HEK293 (cell line): ENCODE measurements around the gene SH3GLB1.

Experiments used
- CTCF ChIA-PET: fragments of 350-600 bp; formaldehyde crosslinking; extraction: SDS; loops from one replicate; lab custom pipeline; 2021; ENCODE audit warnings: antibody characterized with exemption; lab: Yijun Ruan, JAX
- POLR2A ChIA-PET: fragments of 300-600 bp; formaldehyde crosslinking; extraction: SDS; loops from one replicate; lab custom pipeline; 2020; ENCODE audit warnings: antibody characterized with exemption, inconsistent platforms; lab: Yijun Ruan, JAX
- H3K27ac ChIP-seq: fragments of 200-500 bp; sonication (Bioruptor generic); 2 replicates; pipeline ENCODE4 v1.5.1; 2014; ENCODE audit warnings: low read depth, low read length, control low read depth, inconsistent platforms; ENCODE audit errors: extremely low read depth
- H3K36me3 ChIP-seq, 2 experiments: fragments of 200-500 bp in 1 of 2; sonication (Bioruptor generic) in 1 of 2; 1 replicate in 1 of 2; 2 replicates in 1 of 2; pipeline ENCODE4 v1.5.1; 2014 to 2017; ENCODE audit warnings: inconsistent platforms in 2 of 2, low read length in 2 of 2; ENCODE audit not compliant: control insufficient read depth in 2 of 2, insufficient read depth in 1 of 2
- H3K4me1 ChIP-seq: fragments of 200-500 bp; sonication (Bioruptor generic); 2 replicates; pipeline ENCODE4 v1.5.1; 2014; ENCODE audit warnings: mild to moderate bottlenecking, low read length, inconsistent platforms; ENCODE audit not compliant: control insufficient read depth, insufficient read depth
- H3K4me3 ChIP-seq: 2 replicates; pipeline ENCODE4 v1.5.1; 2011; ENCODE audit warnings: low read depth, mild to moderate bottlenecking, control low read depth, low read length, moderate library complexity
- H3K9me3 ChIP-seq: fragments of 200-500 bp; sonication (Bioruptor generic); 2 replicates; pipeline ENCODE4 v1.5.1; 2014; ENCODE audit warnings: low read depth, low read length, inconsistent platforms; ENCODE audit not compliant: control insufficient read depth, insufficient read depth
- CTCF ChIP-seq: fragments of 450-650 bp; formaldehyde crosslinking; IDR thresholded peaks from 2 replicates; pipeline ENCODE4 v1.5.1; 2016; ENCODE audit warnings: missing biosample characterization, missing genetic modification characterization
- EGR2 ChIP-seq: fragments of 450-650 bp; formaldehyde crosslinking; IDR thresholded peaks from 2 replicates; pipeline ENCODE4 v1.5.1; 2016; ENCODE audit warnings: low read depth, missing biosample characterization, missing genetic modification characterization
- GLIS2 ChIP-seq: fragments of 450-650 bp; formaldehyde crosslinking; IDR thresholded peaks from 2 replicates; pipeline ENCODE4 v1.5.1; 2016; ENCODE audit warnings: missing biosample characterization, missing genetic modification characterization
- IKZF3 ChIP-seq: fragments of 450-650 bp; IDR thresholded peaks from 2 replicates; pipeline ENCODE4 v1.5.0; 2018; ENCODE audit warnings: missing biosample characterization, mild to moderate bottlenecking, missing genetic modification characterization, moderate library complexity
- KLF17 ChIP-seq: fragments of 450-650 bp; formaldehyde crosslinking; IDR thresholded peaks from 2 replicates; pipeline ENCODE4 v1.5.1; 2016; ENCODE audit warnings: missing biosample characterization, missing genetic modification characterization
- MEIS1 ChIP-seq: sonication (generic); formaldehyde crosslinking; IDR thresholded peaks from 2 replicates; pipeline ENCODE4 v1.8.1; 2022; ENCODE audit warnings: missing genetic modification reagents, mild to moderate bottlenecking, borderline replicate concordance
- SALL2 ChIP-seq: fragments of 450-650 bp; formaldehyde crosslinking; IDR thresholded peaks from 2 replicates; pipeline ENCODE4 v1.5.0; 2017; ENCODE audit warnings: missing biosample characterization, mild to moderate bottlenecking, missing genetic modification characterization, borderline replicate concordance
- ZBTB17 ChIP-seq: fragments of 450-650 bp; formaldehyde crosslinking; IDR thresholded peaks from 2 replicates; pipeline ENCODE4 v1.5.1; 2016; ENCODE audit warnings: missing biosample characterization, missing genetic modification characterization
- ZNF114 ChIP-seq: fragments of 450-650 bp; formaldehyde crosslinking; IDR thresholded peaks from 2 replicates; pipeline ENCODE4 v1.5.0; 2017; ENCODE audit warnings: missing biosample characterization, missing genetic modification characterization
- ZNF175 ChIP-seq: fragments of 450-650 bp; formaldehyde crosslinking; IDR thresholded peaks from 2 replicates; pipeline ENCODE4 v1.5.1; 2016; ENCODE audit warnings: missing biosample characterization, missing genetic modification characterization
- ZNF350 ChIP-seq: fragments of 450-650 bp; formaldehyde crosslinking; IDR thresholded peaks from 2 replicates; pipeline ENCODE4 v1.5.0; 2017; ENCODE audit warnings: missing biosample characterization, mild to moderate bottlenecking, missing genetic modification characterization
- ZNF571 ChIP-seq: fragments of 450-650 bp; formaldehyde crosslinking; IDR thresholded peaks from 2 replicates; pipeline ENCODE4 v1.5.0; 2017; ENCODE audit warnings: missing biosample characterization, missing genetic modification characterization
- ZNF621 ChIP-seq: fragments of 450-650 bp; formaldehyde crosslinking; IDR thresholded peaks from 2 replicates; pipeline ENCODE4 v1.5.1; 2017; ENCODE audit warnings: missing biosample characterization, missing genetic modification characterization
- ZNF639 ChIP-seq: fragments of 450-650 bp; formaldehyde crosslinking; IDR thresholded peaks from 2 replicates; pipeline ENCODE4 v1.5.1; 2016; ENCODE audit warnings: missing biosample characterization, missing genetic modification characterization
- ZNF654 ChIP-seq: fragments of 450-650 bp; formaldehyde crosslinking; IDR thresholded peaks from 2 replicates; pipeline ENCODE4 v1.5.1; 2016; ENCODE audit warnings: low read depth, missing biosample characterization, missing genetic modification characterization
- TF ChIP-seq, protein P1 (sequence below): fragments of 450-650 bp; formaldehyde crosslinking; IDR thresholded peaks from 2 replicates; pipeline ENCODE4 v1.5.1; 2016; ENCODE audit warnings: missing biosample characterization, missing genetic modification characterization
- TF ChIP-seq, protein P2 (sequence below): fragments of 450-650 bp; formaldehyde crosslinking; IDR thresholded peaks from 2 replicates; pipeline ENCODE4 v1.5.0; 2017; ENCODE audit warnings: missing biosample characterization, missing genetic modification characterization, borderline replicate concordance

Gene SH3GLB1

DNA sequence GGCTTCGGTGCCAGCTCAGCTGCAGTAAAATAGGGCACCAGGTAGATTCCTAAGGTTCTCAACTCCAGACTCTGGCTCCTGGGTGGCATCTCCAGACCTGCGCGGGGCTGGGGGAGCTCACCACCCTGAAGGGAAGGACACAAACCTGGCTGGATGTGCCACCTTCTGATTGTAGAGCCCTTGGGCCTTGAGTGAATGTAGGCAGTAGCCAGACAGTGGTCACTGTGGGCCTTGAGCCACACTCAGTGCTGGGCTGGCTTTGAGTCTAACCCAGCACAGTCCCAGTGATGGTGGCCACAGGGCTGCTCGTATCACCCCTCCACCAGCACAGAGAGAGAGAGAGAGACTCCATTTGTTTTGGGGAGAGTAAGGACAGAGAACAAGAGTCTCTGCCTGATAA is 38.0 kb upstream of the SH3GLB1 start:
- ChIA-PET CTCF (interaction anchor here (0.7 to 1.1 kb wide), 2 partner anchors 18 to 166 kb away, joined by 3 read pairs; no protein-coding TSS in a partner anchor), POLR2A (no interaction called here)
- H3K9me3 ChIP-seq, result no peaks in the 10 kb centered on the region; the same call in 1 of the 2 replicates
- H3K4me1 ChIP-seq, result no peaks in the 10 kb centered on the region
- no peak overlapping the region for H3K4me3 ChIP-seq
- no peaks in the 10 kb centered on the region for H3K36me3 ChIP-seq
- TF ChIP-seq IKZF3 (tag by site-specific recombination) (no peak), ZNF175 (tag by site-specific recombination) (no peak), ZNF571 (no peak), CTCF (tag by site-specific recombination) (no peak), ZNF114 (tag by site-specific recombination) (no peak), ZNF639 (no peak), GLIS2 (tag by site-specific recombination) (no peak), MEIS1 (CRISPR knock-in tag) (no peak), ZBTB17 (tag by site-specific recombination) (no peak), KLF17 (no peak)
- TF ChIP-seq, protein P1, sequence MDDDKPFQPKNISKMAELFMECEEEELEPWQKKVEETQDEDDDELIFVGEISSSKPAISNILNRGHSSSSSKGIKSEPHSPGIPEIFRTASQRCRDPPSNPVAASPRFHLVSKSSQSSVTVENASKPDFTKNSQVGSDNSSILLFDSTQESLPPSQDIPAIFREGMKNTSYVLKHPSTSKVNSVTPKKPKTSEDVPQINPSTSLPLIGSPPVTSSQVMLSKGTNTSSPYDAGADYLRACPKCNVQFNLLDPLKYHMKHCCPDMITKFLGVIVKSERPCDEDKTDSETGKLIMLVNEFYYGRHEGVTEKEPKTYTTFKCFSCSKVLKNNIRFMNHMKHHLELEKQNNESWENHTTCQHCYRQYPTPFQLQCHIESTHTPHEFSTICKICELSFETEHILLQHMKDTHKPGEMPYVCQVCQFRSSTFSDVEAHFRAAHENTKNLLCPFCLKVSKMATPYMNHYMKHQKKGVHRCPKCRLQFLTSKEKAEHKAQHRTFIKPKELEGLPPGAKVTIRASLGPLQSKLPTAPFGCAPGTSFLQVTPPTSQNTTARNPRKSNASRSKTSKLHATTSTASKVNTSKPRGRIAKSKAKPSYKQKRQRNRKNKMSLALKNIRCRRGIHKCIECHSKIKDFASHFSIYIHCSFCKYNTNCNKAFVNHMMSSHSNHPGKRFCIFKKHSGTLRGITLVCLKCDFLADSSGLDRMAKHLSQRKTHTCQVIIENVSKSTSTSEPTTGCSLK (tag by site-specific recombination), result no peak
- no peak overlapping the region for H3K27ac ChIP-seq

DNA sequence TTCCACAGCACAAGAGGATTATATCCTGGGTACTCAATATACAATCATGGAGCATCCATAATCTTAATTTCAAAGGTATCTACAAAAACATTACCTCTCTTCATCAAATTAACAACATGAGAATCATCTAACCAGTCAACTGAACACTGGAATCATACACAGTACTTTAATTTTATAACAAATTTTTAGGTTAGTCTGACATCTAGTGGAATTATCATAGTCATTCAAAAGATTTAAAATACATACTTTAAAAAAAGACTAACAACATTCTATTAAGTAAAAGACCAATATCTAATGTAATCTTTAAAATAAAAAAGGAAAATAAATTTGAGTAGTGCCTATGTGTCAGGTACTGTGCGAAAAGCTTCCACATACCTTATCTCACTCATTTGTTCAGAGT is 16.8 kb upstream of the SH3GLB1 start:
- ChIA-PET CTCF (interaction anchor here (0.7 to 1.3 kb wide), 5 partner anchors 22 to 308 kb away, joined by 3 to 5 read pairs (median 3); no protein-coding TSS in a partner anchor), POLR2A (no interaction called here)
- no peak overlapping the region for H3K4me3 ChIP-seq
- H3K27ac ChIP-seq, result no peak overlapping the region
- H3K36me3 ChIP-seq, result no peaks in the 10 kb centered on the region
- TF ChIP-seq ZNF654 (tag by site-specific recombination), result peak; percentile 53
- no peak for TF ChIP-seq ZNF621 (tag by site-specific recombination)
- no peak for TF ChIP-seq ZNF350 (tag by site-specific recombination)
- TF ChIP-seq, protein P2, sequence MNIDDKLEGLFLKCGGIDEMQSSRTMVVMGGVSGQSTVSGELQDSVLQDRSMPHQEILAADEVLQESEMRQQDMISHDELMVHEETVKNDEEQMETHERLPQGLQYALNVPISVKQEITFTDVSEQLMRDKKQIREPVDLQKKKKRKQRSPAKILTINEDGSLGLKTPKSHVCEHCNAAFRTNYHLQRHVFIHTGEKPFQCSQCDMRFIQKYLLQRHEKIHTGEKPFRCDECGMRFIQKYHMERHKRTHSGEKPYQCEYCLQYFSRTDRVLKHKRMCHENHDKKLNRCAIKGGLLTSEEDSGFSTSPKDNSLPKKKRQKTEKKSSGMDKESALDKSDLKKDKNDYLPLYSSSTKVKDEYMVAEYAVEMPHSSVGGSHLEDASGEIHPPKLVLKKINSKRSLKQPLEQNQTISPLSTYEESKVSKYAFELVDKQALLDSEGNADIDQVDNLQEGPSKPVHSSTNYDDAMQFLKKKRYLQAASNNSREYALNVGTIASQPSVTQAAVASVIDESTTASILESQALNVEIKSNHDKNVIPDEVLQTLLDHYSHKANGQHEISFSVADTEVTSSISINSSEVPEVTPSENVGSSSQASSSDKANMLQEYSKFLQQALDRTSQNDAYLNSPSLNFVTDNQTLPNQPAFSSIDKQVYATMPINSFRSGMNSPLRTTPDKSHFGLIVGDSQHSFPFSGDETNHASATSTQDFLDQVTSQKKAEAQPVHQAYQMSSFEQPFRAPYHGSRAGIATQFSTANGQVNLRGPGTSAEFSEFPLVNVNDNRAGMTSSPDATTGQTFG (tag by site-specific recombination), result no peak
- no peak for TF ChIP-seq EGR2 (tag by site-specific recombination)
- no peak for TF ChIP-seq ZBTB17 (tag by site-specific recombination)
- no peak for TF ChIP-seq SALL2
- H3K9me3 ChIP-seq, result no peaks in the 10 kb centered on the region
- H3K4me1 ChIP-seq, result no peaks in the 10 kb centered on the region
